K562 (cell line): ENCODE results near the gene TBP. TPM values are rescaled to one million over a fixed set of nuclear protein-coding genes. Genes with fewer than 3 reads are reported as not detected.

ENCODE experiments used
- BACH1 ChIP-seq: fragments of 200-800 bp; sonication (Bioruptor generic); IDR thresholded peaks from 2 replicates; pipeline ENCODE4 v1.6.1; 2016; ENCODE audit warnings: missing genetic modification characterization, missing compliant biosample characterization
- BHLHE40 ChIP-seq: IDR thresholded peaks from 2 replicates; pipeline ENCODE4 v1.6.1; 2011; ENCODE audit warnings: low read length, improper control_type of control experiment
- CTBP1 ChIP-seq: fragments of 450-650 bp; IDR thresholded peaks from 2 replicates; pipeline ENCODE4 v1.6.1; 2016; ENCODE audit warnings: borderline replicate concordance
- ETV5 ChIP-seq: sonication (generic); formaldehyde crosslinking; IDR thresholded peaks from 2 replicates; pipeline ENCODE4 v1.4.0; 2020; ENCODE audit warnings: low read depth, mild to moderate bottlenecking, missing genetic modification reagents
- GABPA ChIP-seq: fragments of 200-800 bp; sonication (Bioruptor generic); conservative IDR thresholded peaks from 2 replicates; pipeline ENCODE4 v1.6.1; 2016; ENCODE audit warnings: low read depth, missing genetic modification characterization, missing compliant biosample characterization
- HDAC6 ChIP-seq: IDR thresholded peaks from 2 replicates; pipeline ENCODE4 v1.6.1; 2012; ENCODE audit warnings: low read depth, mild to moderate bottlenecking, control low read depth, inconsistent platforms, low read length, moderate library complexity
- IRF2 ChIP-seq: sonication (generic); formaldehyde crosslinking; IDR thresholded peaks from 2 replicates; pipeline ENCODE4 v1.8.1; 2022; ENCODE audit warnings: mild to moderate bottlenecking, missing genetic modification reagents
- MAZ ChIP-seq, 2 experiments: fragments of 450-650 bp in 1 of 2; sonication (generic) in 1 of 2; formaldehyde crosslinking; IDR thresholded peaks in 1 of 2; conservative IDR thresholded peaks in 1 of 2; 2 replicates each; pipeline versions ENCODE4 v1.4.0 to v1.5.0; 2020; ENCODE audit warnings: mild to moderate bottlenecking in 1 of 2, missing genetic modification reagents in 1 of 2
- POLR2G ChIP-seq: fragments of 200-400 bp; formaldehyde crosslinking; IDR thresholded peaks from 2 replicates; pipeline ENCODE4 v1.6.1; 2017; ENCODE audit warnings: low read depth, mild to moderate bottlenecking, antibody characterized with exemption, low read length, moderate library complexity
- ZBTB34 ChIP-seq: fragments of 250-450 bp; sonication (Bioruptor Pico); IDR thresholded peaks from 2 replicates; pipeline ENCODE4 v1.8.0; 2021; ENCODE audit warnings: mild to moderate bottlenecking, moderate library complexity
- ZBTB43 ChIP-seq: sonication (generic); formaldehyde crosslinking; IDR thresholded peaks from 2 replicates; pipeline ENCODE4 v1.8.0; 2023; ENCODE audit warnings: mild to moderate bottlenecking, missing genetic modification reagents
- ZFP30 ChIP-seq: fragments of 250-450 bp; sonication (Bioruptor Pico); IDR thresholded peaks from 2 replicates; pipeline ENCODE4 v1.8.0; 2022; ENCODE audit warnings: moderate library complexity, mild to moderate bottlenecking, inconsistent platforms, borderline replicate concordance
- ZNF143 ChIP-seq: sonication (generic); formaldehyde crosslinking; IDR thresholded peaks from 2 replicates; pipeline ENCODE4 v1.9.0; 2022; ENCODE audit warnings: mild to moderate bottlenecking, missing genetic modification reagents
- ZNF778 ChIP-seq: fragments of 450-650 bp; formaldehyde crosslinking; IDR thresholded peaks from 2 replicates; pipeline ENCODE4 v1.4.0; 2020; ENCODE audit warnings: mild to moderate bottlenecking, moderate library complexity
- polyA plus RNA-seq, 8 experiments: library from polyadenylated mRNA; depleted of rRNA in 4 of 8; stranded (reverse) in 5 of 8; unstranded in 3 of 8; fragments of >200 nt; fragmentation: Nextera tagmentation in 2 of 8; fragmentation: Illumina TruSeq in 1 of 8; extraction: Ambion mirVana in 2 of 8; extraction: Trizol in 1 of 8; gene quantifications; 2 replicates each; pipeline versions ENCODE4 v1.2.1 to v1.2.3, GENCODE V29; 2011 to 2014; ENCODE audit warnings: inconsistent platforms in 1 of 8, missing spikeins in 1 of 8
- total RNA-seq, 7 experiments: library from RNA; depleted of rRNA in 6 of 7; stranded (reverse); fragments of >200 nt in 6 of 7; fragmentation: Illumina TruSeq in 2 of 7; extraction: Trizol in 2 of 7; gene quantifications; 2 replicates each; pipeline versions ENCODE4 v1.2.1 to v1.2.3, GENCODE V29; 2011 to 2021; ENCODE audit warnings: low replicate concordance in 1 of 7
- TF ChIP-seq, protein P1 (sequence below), 2 experiments: fragments of 200-800 bp in 1 of 2; sonication (Bioruptor generic) in 1 of 2; sonication (generic) in 1 of 2; formaldehyde crosslinking in 1 of 2; IDR thresholded peaks in 1 of 2; conservative IDR thresholded peaks in 1 of 2; 2 replicates each; pipeline versions ENCODE4 v1.5.0 to v1.6.1; 2016 to 2020; ENCODE audit warnings: missing compliant biosample characterization in 1 of 2, missing genetic modification characterization in 1 of 2, missing genetic modification reagents in 1 of 2
- TF ChIP-seq, protein P2 (sequence below): sonication (generic); formaldehyde crosslinking; IDR thresholded peaks from 2 replicates; pipeline ENCODE4 v1.8.0; 2022; ENCODE audit warnings: mild to moderate bottlenecking, missing genetic modification reagents

TBP gene
- total and polyA plus RNA-seq, 9 of the 15 experiments (the other 6 are each of a cell fraction or from before 2014, with no cell fraction given): 28.5 to 86.1 (median 39.5) TPM

DNA sequence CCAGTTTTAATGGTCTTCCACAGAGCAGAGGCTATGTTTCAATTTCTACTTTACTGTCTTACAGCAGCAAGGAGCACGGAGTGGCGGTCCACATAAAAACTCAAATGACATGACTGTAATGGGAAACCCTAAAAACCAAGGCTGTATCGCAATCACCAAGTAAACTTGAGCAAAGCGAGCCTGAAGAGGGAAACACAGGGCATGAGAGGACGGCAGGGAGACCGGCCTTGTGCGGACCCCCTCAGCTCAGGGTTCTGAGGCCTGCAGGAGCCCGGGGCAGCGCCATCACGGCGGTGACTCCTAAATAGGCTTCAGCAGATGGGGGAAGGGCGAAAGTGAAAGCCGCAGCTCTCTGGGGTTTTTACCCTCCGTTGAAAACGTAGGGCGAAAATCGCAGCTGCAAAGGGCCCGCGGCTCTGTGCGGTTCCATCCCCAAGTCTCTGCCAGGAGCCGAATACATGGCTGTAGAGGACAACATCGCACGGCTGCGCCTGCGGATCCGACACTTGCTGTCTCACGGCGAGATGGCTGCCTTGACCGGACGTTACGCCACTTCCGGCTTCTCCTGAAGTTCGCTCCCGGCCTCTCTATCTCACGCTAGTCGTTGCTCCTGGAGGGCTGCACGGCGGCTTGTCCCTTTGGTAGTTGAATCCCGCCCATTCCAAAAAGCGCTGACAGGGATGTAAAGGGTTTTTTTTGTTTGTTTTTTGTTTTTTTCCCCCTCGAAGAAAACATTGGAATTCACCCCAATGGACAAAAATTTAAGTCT is 1.2 kb upstream of the TBP start, which contains the start of gene PSMB1 (continued):
- TF ChIP-seq, protein P1, sequence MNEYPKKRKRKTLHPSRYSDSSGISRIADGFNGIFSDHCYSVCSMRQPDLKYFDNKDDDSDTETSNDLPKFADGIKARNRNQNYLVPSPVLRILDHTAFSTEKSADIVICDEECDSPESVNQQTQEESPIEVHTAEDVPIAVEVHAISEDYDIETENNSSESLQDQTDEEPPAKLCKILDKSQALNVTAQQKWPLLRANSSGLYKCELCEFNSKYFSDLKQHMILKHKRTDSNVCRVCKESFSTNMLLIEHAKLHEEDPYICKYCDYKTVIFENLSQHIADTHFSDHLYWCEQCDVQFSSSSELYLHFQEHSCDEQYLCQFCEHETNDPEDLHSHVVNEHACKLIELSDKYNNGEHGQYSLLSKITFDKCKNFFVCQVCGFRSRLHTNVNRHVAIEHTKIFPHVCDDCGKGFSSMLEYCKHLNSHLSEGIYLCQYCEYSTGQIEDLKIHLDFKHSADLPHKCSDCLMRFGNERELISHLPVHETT (CRISPR knock-in tag; conservative IDR thresholded peaks at IDR 0.05 in 1 of 2, IDR thresholded peaks at IDR 0.05 in 1 of 2): peak in 1 of 2 experiments; percentile 53; a peak in 2 of 4 replicates
- TF ChIP-seq POLR2G (peak; percentile 98), GABPA (peak; percentile 95), MAZ (CRISPR knock-in tag; conservative IDR thresholded peaks at IDR 0.05 in 1 of 2, IDR thresholded peaks at IDR 0.05 in 1 of 2) (peak; percentile 46 to 55; a peak in 1 of 4 replicates), ZFP30 (CRISPR knock-in tag) (no peak), ZBTB34 (no peak), IRF2 (peak; percentile 94), HDAC6 (no peak), ETV5 (CRISPR knock-in tag) (peak; percentile 95), ZBTB43 (peak; percentile 67; the same call in 1 of the 2 replicates), BACH1 (tag) (0 out of 2 replicates have a peak, but pooled peaks have one; percentile 4), ZNF143 (CRISPR knock-in tag) (peak; percentile 57; the same call in 1 of the 2 replicates), BHLHE40 (0 out of 2 replicates have a peak, but pooled peaks have one; percentile 27), ZNF778 (CRISPR knock-in tag) (no peak), CTBP1 (peak; percentile 54; the same call in 1 of the 2 replicates)
- TF ChIP-seq, protein P2, sequence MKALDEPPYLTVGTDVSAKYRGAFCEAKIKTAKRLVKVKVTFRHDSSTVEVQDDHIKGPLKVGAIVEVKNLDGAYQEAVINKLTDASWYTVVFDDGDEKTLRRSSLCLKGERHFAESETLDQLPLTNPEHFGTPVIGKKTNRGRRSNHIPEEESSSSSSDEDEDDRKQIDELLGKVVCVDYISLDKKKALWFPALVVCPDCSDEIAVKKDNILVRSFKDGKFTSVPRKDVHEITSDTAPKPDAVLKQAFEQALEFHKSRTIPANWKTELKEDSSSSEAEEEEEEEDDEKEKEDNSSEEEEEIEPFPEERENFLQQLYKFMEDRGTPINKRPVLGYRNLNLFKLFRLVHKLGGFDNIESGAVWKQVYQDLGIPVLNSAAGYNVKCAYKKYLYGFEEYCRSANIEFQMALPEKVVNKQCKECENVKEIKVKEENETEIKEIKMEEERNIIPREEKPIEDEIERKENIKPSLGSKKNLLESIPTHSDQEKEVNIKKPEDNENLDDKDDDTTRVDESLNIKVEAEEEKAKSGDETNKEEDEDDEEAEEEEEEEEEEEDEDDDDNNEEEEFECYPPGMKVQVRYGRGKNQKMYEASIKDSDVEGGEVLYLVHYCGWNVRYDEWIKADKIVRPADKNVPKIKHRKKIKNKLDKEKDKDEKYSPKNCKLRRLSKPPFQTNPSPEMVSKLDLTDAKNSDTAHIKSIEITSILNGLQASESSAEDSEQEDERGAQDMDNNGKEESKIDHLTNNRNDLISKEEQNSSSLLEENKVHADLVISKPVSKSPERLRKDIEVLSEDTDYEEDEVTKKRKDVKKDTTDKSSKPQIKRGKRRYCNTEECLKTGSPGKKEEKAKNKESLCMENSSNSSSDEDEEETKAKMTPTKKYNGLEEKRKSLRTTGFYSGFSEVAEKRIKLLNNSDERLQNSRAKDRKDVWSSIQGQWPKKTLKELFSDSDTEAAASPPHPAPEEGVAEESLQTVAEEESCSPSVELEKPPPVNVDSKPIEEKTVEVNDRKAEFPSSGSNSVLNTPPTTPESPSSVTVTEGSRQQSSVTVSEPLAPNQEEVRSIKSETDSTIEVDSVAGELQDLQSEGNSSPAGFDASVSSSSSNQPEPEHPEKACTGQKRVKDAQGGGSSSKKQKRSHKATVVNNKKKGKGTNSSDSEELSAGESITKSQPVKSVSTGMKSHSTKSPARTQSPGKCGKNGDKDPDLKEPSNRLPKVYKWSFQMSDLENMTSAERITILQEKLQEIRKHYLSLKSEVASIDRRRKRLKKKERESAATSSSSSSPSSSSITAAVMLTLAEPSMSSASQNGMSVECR (CRISPR knock-in tag): peak; percentile 88; the same call in 1 of the 2 replicates
